Nephron progenitor cell (in vitro differentiated cells): ENCODE measurements around the gene TSPAN4.

Experiments used
- DNase-seq: peaks from one replicate; pipeline ENCODE4 v3.0.0; 2021
- H3K27ac Mint-ChIP-seq: 2 replicates; pipeline ENCODE4 v1.8.0; 2021; ENCODE audit warnings: mild to moderate bottlenecking, moderate library complexity, mixed read lengths
- H3K27me3 Mint-ChIP-seq: 2 replicates; pipeline ENCODE4 v1.8.0; 2021; ENCODE audit warnings: mild to moderate bottlenecking, low read depth, mixed read lengths; ENCODE audit not compliant: poor library complexity
- H3K36me3 Mint-ChIP-seq: 2 replicates; pipeline ENCODE4 v1.8.0; 2021; ENCODE audit warnings: low read depth, mixed read lengths
- H3K4me1 Mint-ChIP-seq: 2 replicates; pipeline ENCODE4 v1.8.0; 2021; ENCODE audit warnings: mixed read lengths
- H3K4me3 Mint-ChIP-seq: 2 replicates; pipeline ENCODE4 v1.8.0; 2021; ENCODE audit warnings: mild to moderate bottlenecking, moderate library complexity, mixed read lengths
- H3K9me3 Mint-ChIP-seq: 2 replicates; pipeline ENCODE4 v1.8.0; 2021; ENCODE audit warnings: mild to moderate bottlenecking, moderate library complexity, mixed read lengths
- CTCF ChIP-seq: fragments of 200-600 bp; sonication (generic); IDR thresholded peaks from 2 replicates; pipeline ENCODE4 v1.5.0; 2021; ENCODE audit warnings: antibody characterized with exemption

The TSPAN4 gene

GRCh38 chr11:914747-915501, 72.3 kb downstream of the TSPAN4 start:
- no peak for DNase-seq
- H3K9me3 Mint-ChIP-seq: no peaks in the 10 kb centered on the region
- peaks cover 15% of the 10 kb centered on the region for H3K4me1 Mint-ChIP-seq
- TF ChIP-seq CTCF: no peak
- H3K27ac Mint-ChIP-seq: no peak overlapping the region
- peaks cover 13% of the 10 kb centered on the region for H3K27me3 Mint-ChIP-seq
- H3K4me3 Mint-ChIP-seq: no peak overlapping the region
- no peaks in the 10 kb centered on the region for H3K36me3 Mint-ChIP-seq
